SK-N-SH (cell line): ENCODE measurements around the gene POU3F1.

Experiments
- EZH2phosphoT487 ChIP-seq: fragments of 200-600 bp; sonication (generic); IDR thresholded peaks from 2 replicates; pipeline ENCODE4 v1.6.1; 2017; ENCODE audit warnings: low read depth, mixed run types, mild to moderate bottlenecking, antibody characterized with exemption, moderate library complexity, borderline replicate concordance
- GABPA ChIP-seq: IDR thresholded peaks from 2 replicates; pipeline ENCODE4 v1.4.0; 2012; ENCODE audit warnings: low read depth, mild to moderate bottlenecking
- MXI1 ChIP-seq: IDR thresholded peaks from 2 replicates; pipeline ENCODE4 v1.6.1; 2012; ENCODE audit warnings: mild to moderate bottlenecking, low read depth, low read length, improper control_type of control experiment
- POLR2AphosphoS5 ChIP-seq: IDR thresholded peaks from 2 replicates; pipeline ENCODE4 v1.6.1; 2012; ENCODE audit warnings: low read depth, low read length
- RAD21 ChIP-seq: IDR thresholded peaks from 2 replicates; pipeline ENCODE4 v1.6.1; 2012; ENCODE audit warnings: mild to moderate bottlenecking, low read length
- RCOR1 ChIP-seq: fragments of 150-350 bp; IDR thresholded peaks from 2 replicates; pipeline ENCODE4 v1.6.1; 2017; ENCODE audit warnings: antibody characterized with exemption, low read length
- RFX5 ChIP-seq: IDR thresholded peaks from 2 replicates; pipeline ENCODE4 v1.6.1; 2012; ENCODE audit warnings: mild to moderate bottlenecking, improper control_type of control experiment, low read length
- SMC3 ChIP-seq: IDR thresholded peaks from 2 replicates; pipeline ENCODE4 v1.6.1; 2012; ENCODE audit warnings: low read depth, low read length, improper control_type of control experiment
- TAF1 ChIP-seq: IDR thresholded peaks from 2 replicates; pipeline ENCODE4 v1.6.1; 2012; ENCODE audit warnings: low read depth, mild to moderate bottlenecking, low read length, moderate library complexity, borderline replicate concordance
- TEAD4 ChIP-seq: IDR thresholded peaks from 2 replicates; pipeline ENCODE4 v1.4.0; 2012; ENCODE audit warnings: mild to moderate bottlenecking, borderline replicate concordance; ENCODE audit not compliant: insufficient read depth
- TF ChIP-seq, protein P1 (sequence below): fragments of 200-600 bp; sonication (generic); IDR thresholded peaks from 2 replicates; pipeline ENCODE4 v1.6.1; 2017; ENCODE audit warnings: antibody characterized with exemption, mild to moderate bottlenecking, moderate library complexity

DNA sequence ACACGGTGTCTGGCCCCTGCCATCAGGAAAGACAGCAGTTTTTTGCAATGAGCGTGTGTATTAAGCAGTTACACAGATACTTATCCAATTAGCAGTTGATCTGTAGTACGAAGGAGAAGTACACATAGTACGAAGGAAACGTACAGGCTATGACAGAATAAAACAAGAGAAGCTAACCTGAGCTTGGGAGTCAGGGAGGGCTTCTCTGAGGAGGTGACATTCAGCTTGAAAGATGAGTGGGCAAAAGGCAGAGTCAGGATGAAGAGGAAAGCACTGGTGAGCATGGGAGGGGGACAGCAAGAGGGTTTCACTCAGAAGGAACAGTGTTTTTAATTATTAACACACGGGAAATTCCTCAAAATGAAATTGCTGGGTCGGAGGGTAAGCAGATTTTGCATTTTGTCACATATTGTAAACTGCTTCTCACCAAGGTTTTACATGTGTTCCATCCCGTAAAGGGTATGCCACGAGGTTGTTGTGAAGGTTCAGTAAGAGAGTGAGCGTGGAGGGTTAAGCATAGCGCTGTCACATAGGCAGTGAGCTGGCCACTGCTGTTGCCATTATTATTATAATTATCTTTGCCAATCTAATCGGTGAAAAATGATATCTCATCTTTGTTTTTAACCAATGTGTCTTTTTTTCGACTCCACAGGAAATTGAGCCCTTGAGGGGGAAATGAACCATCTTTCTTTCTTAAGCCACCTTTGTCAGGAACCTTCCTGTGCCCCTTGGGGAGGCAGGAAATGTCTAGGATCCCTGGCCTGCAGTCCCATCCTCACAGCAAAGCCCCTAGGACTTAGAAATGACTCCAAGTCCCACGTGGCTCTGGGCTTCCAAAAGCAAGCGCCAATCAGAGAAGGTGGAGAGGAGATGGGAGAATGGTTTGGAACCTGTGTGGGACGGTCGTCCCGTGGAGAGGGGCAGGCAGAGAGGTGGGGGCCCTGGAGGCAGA is 47.3 kb upstream of the POU3F1 start:
- TF ChIP-seq RFX5 (no peak), SMC3 (no peak), RAD21 (no peak), TEAD4 (no peak), MXI1 (no peak), RCOR1 (no peak), TAF1 (no peak), POLR2AphosphoS5 (no peak), GABPA (no peak), EZH2phosphoT487 (no peak)
- TF ChIP-seq, protein P1, sequence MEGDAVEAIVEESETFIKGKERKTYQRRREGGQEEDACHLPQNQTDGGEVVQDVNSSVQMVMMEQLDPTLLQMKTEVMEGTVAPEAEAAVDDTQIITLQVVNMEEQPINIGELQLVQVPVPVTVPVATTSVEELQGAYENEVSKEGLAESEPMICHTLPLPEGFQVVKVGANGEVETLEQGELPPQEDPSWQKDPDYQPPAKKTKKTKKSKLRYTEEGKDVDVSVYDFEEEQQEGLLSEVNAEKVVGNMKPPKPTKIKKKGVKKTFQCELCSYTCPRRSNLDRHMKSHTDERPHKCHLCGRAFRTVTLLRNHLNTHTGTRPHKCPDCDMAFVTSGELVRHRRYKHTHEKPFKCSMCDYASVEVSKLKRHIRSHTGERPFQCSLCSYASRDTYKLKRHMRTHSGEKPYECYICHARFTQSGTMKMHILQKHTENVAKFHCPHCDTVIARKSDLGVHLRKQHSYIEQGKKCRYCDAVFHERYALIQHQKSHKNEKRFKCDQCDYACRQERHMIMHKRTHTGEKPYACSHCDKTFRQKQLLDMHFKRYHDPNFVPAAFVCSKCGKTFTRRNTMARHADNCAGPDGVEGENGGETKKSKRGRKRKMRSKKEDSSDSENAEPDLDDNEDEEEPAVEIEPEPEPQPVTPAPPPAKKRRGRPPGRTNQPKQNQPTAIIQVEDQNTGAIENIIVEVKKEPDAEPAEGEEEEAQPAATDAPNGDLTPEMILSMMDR = no peak
